NCI-H2107 treated with DMSO at 0.1 percent for 48 hours (cell line): ENCODE measurements around the gene SUPT6H.
"Not testable (repeated sequence)": the region's sequence is repeated elsewhere in the genome, so short reads cannot be mapped to it uniquely, and the experiment has no call there.

ENCODE experiments used
- DNase-seq: peaks from one replicate; lab custom pipeline; 2025; ENCODE audit not compliant: unreplicated experiment; lab: John Stamatoyannopoulos, UW

The SUPT6H gene

GRCh38 chr17:28717578-28718332 lies 55.8 kb downstream of the SUPT6H start, which contains the start of gene RAB34:
Gene RAB34, minus strand, starts transcription at chr17:28717868. Its CDS starts 602 bp downstream, at chr17:28717266.
- DNase-seq: no peak

- DNase-seq: no peak
Measured at GRCh38 chr17:28718333-28719020, 56.5 kb downstream of the SUPT6H start.

GRCh38 chr17:28719021-28719433 lies 57.0 kb downstream of the SUPT6H start:
- no peak for DNase-seq

GRCh38 chr17:28720247-28720996 lies 58.4 kb downstream of the SUPT6H start:
- DNase-seq: no peak

- DNase-seq: not testable (repeated sequence)
Measured at GRCh38 chr17:28720997-28721329, 59.0 kb downstream of the SUPT6H start.

GRCh38 chr17:28722417-28723158 lies 60.6 kb downstream of the SUPT6H start:
- no peak for DNase-seq

GRCh38 chr17:28723159-28723835 lies 61.3 kb downstream of the SUPT6H start:
- DNase-seq: no peak

- not testable (repeated sequence) for DNase-seq
Measured at GRCh38 chr17:28723836-28724499, 62.0 kb downstream of the SUPT6H start.

GRCh38 chr17:28724500-28725165 lies 62.6 kb downstream of the SUPT6H start:
- no peak for DNase-seq

GRCh38 chr17:28725166-28725659 lies 63.2 kb downstream of the SUPT6H start:
- peak; percentile 55 for DNase-seq

GRCh38 chr17:28725660-28726225 lies 63.7 kb downstream of the SUPT6H start:
- DNase-seq: peak; percentile 76

- no peak for DNase-seq
Measured at GRCh38 chr17:28726226-28726626, 64.2 kb downstream of the SUPT6H start, which contains the start of gene TLCD1. Gene TLCD1, minus strand, starts transcription at chr17:28726233. Its CDS starts 136 bp downstream, at chr17:28726097.

- peak; percentile 92 for DNase-seq
Measured at GRCh38 chr17:28726627-28727491, 64.9 kb downstream of the SUPT6H start.

- peak; percentile 85 for DNase-seq
Measured at GRCh38 chr17:28728364-28729200, 66.6 kb downstream of the SUPT6H start, which contains the start of gene NEK8. Gene NEK8, plus strand, starts transcription at chr17:28728788. Its CDS starts 26 bp downstream, at chr17:28728814.

- no peak for DNase-seq
Measured at GRCh38 chr17:28729950-28730330, 67.9 kb downstream of the SUPT6H start.

- no peak for DNase-seq
Measured at GRCh38 chr17:28733346-28733745, 71.3 kb downstream of the SUPT6H start.

- DNase-seq: no peak
Measured at GRCh38 chr17:28734712-28735241, 72.8 kb downstream of the SUPT6H start.
